OCI-LY7 (cell line): ENCODE results near the gene ELOVL6.
"Not testable (repeated sequence)": the region's sequence is repeated elsewhere in the genome, so short reads cannot be mapped to it uniquely, and the experiment has no call there.

Source experiments
- CTCF ChIP-seq: fragments of 200-600 bp; sonication (generic); conservative IDR thresholded peaks from 2 replicates; pipeline ENCODE4 v1.5.1; 2014; ENCODE audit warnings: mild to moderate bottlenecking, antibody characterized with exemption, low read length, moderate library complexity, mixed read lengths
- EZH2phosphoT487 ChIP-seq: fragments of 200-600 bp; sonication (generic); IDR thresholded peaks from 2 replicates; pipeline ENCODE4 v1.6.1; 2018; ENCODE audit warnings: low read depth, borderline replicate concordance, mild to moderate bottlenecking, mixed run types, antibody characterized with exemption, low read length, moderate library complexity, mixed read lengths

GRCh38 chr4:110218935-110219334 lies 20.5 kb upstream of the ELOVL6 start:
- not testable (repeated sequence) for TF ChIP-seq CTCF, EZH2phosphoT487
